Measurements from ENCODE around the gene SBK3.

- no peak for TF ChIP-seq POLR2A (IDR thresholded peaks at IDR 0.05)
- TF ChIP-seq, protein P1, sequence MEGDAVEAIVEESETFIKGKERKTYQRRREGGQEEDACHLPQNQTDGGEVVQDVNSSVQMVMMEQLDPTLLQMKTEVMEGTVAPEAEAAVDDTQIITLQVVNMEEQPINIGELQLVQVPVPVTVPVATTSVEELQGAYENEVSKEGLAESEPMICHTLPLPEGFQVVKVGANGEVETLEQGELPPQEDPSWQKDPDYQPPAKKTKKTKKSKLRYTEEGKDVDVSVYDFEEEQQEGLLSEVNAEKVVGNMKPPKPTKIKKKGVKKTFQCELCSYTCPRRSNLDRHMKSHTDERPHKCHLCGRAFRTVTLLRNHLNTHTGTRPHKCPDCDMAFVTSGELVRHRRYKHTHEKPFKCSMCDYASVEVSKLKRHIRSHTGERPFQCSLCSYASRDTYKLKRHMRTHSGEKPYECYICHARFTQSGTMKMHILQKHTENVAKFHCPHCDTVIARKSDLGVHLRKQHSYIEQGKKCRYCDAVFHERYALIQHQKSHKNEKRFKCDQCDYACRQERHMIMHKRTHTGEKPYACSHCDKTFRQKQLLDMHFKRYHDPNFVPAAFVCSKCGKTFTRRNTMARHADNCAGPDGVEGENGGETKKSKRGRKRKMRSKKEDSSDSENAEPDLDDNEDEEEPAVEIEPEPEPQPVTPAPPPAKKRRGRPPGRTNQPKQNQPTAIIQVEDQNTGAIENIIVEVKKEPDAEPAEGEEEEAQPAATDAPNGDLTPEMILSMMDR (IDR thresholded peaks at IDR 0.05) = no peak
Measured at GRCh38 chr19:55535173-55535964, 10.0 kb downstream of the SBK3 start.

Measured in esophagus squamous epithelium (tissue), 4 donors.